GM12801 (cell line): ENCODE results near the gene EFNA2.

Experiments used
- TF ChIP-seq, protein P1 (sequence below): IDR thresholded peaks from one replicate; pipeline ENCODE4 v1.5.1; 2011; ENCODE audit warnings: control low read depth; ENCODE audit not compliant: insufficient read length; ENCODE audit errors: extremely low read depth

Gene EFNA2

DNA sequence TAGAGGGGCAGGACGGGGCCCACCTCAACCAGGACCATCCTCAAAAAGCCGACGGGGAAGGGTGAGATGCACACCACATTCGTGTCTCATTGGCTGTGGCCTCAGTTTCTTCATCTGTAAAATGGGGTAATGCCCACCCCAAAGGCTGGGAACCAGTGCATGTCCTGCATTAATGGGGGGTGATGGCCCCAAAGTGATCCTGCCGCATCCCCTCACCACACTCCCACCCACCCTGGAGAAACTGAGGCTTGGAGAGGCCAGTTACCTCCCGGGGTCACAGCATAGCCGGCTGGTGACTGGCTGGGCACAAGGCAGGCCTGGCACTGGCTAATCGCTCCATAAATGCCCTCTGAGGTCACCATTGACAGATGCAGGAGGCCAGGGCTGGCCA lies 37.9 kb upstream of the EFNA2 start:
- TF ChIP-seq, protein P1, sequence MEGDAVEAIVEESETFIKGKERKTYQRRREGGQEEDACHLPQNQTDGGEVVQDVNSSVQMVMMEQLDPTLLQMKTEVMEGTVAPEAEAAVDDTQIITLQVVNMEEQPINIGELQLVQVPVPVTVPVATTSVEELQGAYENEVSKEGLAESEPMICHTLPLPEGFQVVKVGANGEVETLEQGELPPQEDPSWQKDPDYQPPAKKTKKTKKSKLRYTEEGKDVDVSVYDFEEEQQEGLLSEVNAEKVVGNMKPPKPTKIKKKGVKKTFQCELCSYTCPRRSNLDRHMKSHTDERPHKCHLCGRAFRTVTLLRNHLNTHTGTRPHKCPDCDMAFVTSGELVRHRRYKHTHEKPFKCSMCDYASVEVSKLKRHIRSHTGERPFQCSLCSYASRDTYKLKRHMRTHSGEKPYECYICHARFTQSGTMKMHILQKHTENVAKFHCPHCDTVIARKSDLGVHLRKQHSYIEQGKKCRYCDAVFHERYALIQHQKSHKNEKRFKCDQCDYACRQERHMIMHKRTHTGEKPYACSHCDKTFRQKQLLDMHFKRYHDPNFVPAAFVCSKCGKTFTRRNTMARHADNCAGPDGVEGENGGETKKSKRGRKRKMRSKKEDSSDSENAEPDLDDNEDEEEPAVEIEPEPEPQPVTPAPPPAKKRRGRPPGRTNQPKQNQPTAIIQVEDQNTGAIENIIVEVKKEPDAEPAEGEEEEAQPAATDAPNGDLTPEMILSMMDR: no peak

DNA sequence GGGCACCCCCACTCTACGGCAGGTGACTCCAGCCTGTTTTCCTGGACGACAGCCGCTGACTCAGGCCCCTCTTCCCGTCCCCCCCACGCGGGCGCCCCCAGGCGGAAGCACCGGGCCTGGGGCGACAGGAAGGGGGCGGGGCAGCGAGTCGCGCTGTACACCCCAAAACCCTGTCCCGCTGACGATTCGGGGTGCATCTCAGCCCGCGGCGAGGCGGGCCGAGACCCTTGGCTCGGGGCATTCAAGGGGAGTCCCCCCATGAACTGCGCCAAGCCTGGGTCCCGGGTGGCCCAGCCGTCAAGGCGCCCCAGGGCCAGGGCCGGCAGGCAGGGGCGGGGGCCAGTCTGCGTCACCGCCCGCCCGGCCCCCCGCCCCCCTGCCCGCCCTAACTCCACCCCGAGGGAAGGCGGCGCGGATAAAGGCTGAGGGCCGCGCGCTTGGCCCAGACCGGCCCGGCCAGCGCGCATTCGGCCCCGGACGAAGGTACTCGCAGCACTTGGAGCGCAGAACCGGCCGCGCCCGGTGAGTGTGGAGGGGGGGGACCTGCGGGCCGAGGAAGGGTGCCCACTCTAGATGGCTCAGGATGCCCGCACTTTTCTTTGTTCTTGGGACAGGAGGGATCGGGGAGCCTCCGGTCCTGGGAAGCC lies 37.4 kb upstream of the EFNA2 start, which contains the start of gene MIDN:
Gene MIDN, plus strand, starts transcription at position 445 of the 647 bp plus-strand sequence. CDS start 1,714 bp downstream, outside the sequence.
- TF ChIP-seq, protein P1: no peak

- TF ChIP-seq, protein P1: no peak
These were observed 36.8 kb upstream of the EFNA2 start for GRCh38 chr19:1248786-1249297.

DNA sequence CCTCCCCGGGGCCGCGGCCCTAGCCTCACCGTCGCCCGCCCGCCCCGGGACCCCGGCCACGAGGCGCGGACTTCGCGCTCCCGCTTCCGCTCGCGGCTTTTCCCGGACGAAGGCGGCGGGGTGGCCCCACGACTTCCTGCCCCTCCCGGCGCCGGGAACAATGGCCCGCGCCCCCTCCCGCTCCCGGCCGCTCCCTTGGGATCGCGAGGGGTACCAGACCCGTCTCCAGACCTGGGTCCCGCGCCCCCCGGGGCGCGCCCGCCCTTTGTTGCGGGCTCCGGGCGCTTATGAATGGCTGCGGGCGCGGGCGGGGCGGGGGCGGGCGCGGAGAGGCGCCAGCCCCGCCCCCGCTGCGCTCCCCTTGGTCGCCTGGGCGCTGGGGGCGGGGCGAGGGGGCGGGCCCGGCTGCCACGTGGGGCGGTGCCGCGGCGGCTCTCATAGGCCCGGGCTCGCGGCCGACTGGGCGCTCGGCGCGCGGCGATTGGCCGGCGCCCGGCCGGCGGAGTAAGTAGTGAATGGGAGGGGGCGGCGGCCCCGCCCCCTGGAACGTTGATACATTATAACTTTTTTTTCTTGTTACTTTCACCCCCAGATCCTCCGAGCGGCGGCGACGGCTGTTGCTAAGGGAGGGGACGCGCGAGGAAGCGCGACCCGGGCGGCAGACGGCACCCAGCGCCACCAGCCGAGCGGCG lies 36.2 kb upstream of the EFNA2 start:
- TF ChIP-seq, protein P1: no peak

GRCh38 chr19:1249990-1250436 lies 35.7 kb upstream of the EFNA2 start:
- TF ChIP-seq, protein P1: no peak

- TF ChIP-seq, protein P1: no peak
These were observed 35.0 kb upstream of the EFNA2 start for GRCh38 chr19:1250437-1251260.
